GM13976 (cell line): ENCODE measurements around the gene RRP1.

Experiments
- DNase-seq: peaks from one replicate; pipeline ENCODE4 v3.0.0; 2012; ENCODE audit warnings: low spot score
- in situ Hi-C: fragments of 300-500 bp; cut with MboI; formaldehyde crosslinking; loops from one replicate; pipeline ENCODE4 v1.12.0; 2022; ENCODE audit warnings: low sequenced_read_pairs, mixed read lengths, inconsistent platforms; ENCODE audit not compliant: unreplicated experiment
- TF ChIP-seq, protein P1 (sequence below): IDR thresholded peaks from 2 replicates; pipeline ENCODE4 v1.5.1; 2012; ENCODE audit warnings: borderline replicate concordance, mild to moderate bottlenecking; ENCODE audit not compliant: insufficient read depth; ENCODE audit errors: extremely low read depth, missing control alignments, control extremely low read depth

Gene RRP1

DNA sequence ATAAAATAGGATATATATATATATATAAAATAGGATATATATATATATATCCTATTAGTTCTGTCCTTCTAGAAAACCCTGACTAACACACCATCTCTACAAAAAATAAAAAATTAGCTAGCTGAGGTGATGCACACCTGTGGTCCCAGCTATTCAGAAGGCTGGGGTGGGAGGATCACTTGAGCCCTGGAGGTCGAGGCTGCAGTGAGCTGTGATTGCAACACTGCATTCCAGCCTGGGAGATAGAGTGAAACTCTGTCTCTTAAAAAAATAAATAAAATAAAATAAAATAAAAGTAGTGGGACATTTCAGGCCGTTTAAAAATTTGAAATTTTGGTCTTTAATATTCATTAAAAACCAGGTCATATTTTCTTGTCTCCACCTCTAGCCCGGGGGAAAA, 4.2 kb upstream of the RRP1 start:
- DNase-seq = no peak
- in situ Hi-C loops = no loop called here
- TF ChIP-seq, protein P1, sequence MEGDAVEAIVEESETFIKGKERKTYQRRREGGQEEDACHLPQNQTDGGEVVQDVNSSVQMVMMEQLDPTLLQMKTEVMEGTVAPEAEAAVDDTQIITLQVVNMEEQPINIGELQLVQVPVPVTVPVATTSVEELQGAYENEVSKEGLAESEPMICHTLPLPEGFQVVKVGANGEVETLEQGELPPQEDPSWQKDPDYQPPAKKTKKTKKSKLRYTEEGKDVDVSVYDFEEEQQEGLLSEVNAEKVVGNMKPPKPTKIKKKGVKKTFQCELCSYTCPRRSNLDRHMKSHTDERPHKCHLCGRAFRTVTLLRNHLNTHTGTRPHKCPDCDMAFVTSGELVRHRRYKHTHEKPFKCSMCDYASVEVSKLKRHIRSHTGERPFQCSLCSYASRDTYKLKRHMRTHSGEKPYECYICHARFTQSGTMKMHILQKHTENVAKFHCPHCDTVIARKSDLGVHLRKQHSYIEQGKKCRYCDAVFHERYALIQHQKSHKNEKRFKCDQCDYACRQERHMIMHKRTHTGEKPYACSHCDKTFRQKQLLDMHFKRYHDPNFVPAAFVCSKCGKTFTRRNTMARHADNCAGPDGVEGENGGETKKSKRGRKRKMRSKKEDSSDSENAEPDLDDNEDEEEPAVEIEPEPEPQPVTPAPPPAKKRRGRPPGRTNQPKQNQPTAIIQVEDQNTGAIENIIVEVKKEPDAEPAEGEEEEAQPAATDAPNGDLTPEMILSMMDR = no peak

GRCh38 chr21:43786300-43786806, 3.0 kb upstream of the RRP1 start:
- TF ChIP-seq, protein P1 = no peak
- DNase-seq = no peak
- in situ Hi-C loops = no loop called here

DNA sequence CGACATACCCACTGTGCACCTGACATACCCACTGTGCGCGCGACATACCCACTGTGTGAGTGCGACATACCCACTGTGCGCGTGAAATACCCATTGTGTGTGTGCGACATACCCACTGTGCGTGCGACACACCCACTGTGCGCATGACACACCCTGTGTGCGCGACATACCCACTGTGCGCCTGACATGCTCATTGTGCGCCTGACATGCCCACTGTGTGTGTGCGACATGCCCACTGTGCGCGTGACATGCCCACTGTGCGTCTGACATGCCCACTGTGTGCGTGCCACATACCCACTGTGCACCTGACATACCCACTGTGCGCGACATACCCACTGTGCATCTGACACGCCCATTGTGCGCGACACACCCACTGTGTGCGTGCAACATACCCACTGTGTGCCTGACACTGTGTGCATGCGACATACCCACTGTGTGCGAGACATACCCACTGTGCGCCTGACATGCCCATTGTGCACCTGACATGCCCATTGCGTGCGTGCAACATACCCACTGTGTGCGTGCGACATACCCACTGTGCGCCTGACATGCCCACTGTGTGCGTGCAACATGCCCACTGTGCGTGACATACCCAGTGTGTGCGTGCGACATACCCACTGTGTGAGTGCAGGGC, 2.5 kb upstream of the RRP1 start:
- in situ Hi-C loops = no loop called here
- TF ChIP-seq, protein P1 = no peak
- DNase-seq = no peak

DNA sequence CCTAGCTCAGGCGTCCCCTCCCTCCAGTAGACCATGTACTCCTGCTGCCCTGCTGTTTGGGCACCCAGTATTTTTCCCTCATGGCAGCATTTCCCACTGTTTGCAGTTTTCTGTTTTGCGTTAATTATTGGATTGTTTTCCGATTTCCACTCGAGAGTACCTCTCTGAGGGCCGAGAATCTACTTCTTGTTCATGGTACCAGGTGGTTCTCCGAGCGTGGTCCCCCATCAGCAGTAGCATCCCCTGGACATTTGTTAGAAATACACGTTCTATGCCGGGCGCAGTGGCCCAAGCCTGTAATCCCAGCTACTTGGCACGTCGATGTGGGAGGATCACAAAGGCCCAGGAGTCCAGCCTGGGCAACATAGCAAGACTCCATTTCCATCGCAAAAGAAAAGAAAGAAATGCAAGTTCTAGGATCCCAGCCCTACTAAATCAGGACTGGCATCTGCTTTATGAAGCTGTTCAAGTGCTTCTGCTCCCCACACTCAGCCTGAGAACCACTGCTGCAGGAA, 690 bp downstream of the RRP1 start:
- in situ Hi-C loops = no loop called here
- no peak for DNase-seq
- TF ChIP-seq, protein P1 = no peak

DNA sequence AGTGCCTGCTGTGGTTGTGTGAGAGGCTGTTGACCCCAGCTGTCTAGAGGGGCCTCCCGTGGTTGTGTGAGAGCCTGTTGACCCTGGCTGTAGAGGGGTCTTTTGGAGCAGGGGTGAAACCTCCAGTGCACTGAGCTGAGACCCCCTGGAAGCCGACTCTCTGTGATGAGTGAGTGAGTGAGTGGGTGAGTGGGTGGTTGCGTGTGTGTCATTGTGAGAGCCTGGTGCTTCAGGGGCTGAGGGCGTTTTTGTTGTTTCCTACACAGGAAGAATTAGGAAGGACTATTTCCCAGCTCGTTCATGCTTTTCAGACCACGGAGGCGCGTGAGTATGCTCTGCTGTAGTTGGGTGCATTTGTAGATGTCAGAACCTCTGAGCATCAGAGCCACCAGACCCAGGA, 3.0 kb downstream of the RRP1 start:
- DNase-seq = no peak
- in situ Hi-C loops = no loop called here
- TF ChIP-seq, protein P1 = no peak

GRCh38 chr21:43793243-43793642, 3.9 kb downstream of the RRP1 start:
- TF ChIP-seq, protein P1 = no peak
- in situ Hi-C loops = no loop called here
- DNase-seq = no peak
